ENCODE measurements around the gene AREG.

The AREG gene

DNA sequence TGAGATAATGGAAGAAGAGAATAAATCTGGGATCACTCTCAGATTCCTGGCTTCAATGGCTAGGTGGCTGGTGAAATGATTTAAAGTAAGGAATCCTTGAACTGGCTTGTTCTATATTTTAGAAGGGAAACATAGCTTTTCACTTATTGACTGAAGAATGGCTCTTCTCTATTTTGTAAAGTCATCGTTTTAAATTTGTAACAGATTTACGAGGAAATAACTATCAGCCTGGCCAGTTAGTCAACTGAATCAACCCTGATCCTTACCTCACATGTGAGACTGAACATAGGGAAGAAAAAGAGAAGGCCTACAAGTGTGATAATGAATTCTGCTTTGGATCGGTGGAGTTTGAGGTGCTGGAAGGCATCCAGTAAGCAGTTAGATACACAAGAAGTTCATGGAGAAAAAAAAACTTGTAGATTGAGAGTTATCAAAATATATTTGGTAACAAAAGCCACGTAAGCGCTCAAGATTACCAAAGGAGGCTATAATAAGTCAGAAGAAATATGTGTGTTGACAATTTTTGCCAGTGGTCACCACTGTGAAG is 12.0 kb downstream of the AREG start:
- no peak overlapping the region for H3K14ac ChIP-seq (ENCODE audit: low read length)
- no peak overlapping the region for H3K4me3 ChIP-seq (ENCODE audit: low read length in 2 of 2)
- H2AFZ ChIP-seq (ENCODE audit: low read length): no peak overlapping the region
- no peak overlapping the region for H2BK120ac ChIP-seq (ENCODE audit: low read depth, low read length)
- H3K4ac ChIP-seq (ENCODE audit: low read length): no peak overlapping the region
- H2BK5ac ChIP-seq (ENCODE audit: low read length): no peak overlapping the region
- H3K18ac ChIP-seq (ENCODE audit: low read length): no peak overlapping the region
- H3K27me3 ChIP-seq (ENCODE audit: control insufficient read depth in 3 of 3, insufficient read depth in 3 of 3, low read depth in 1 of 3, low read length in 3 of 3): no peaks in the 10 kb centered on the region
- no peak overlapping the region for H3K23ac ChIP-seq (ENCODE audit: low read depth, low read length, poor library complexity)
- H3K9ac ChIP-seq (ENCODE audit: low read depth, low read length, poor library complexity): no peak overlapping the region
- H4K8ac ChIP-seq (ENCODE audit: low read depth, low read length): no peak overlapping the region
- H3K36me3 ChIP-seq (replicated peaks in 1 of 2; ENCODE audit: control insufficient read depth in 2 of 2, insufficient read depth in 2 of 2, low read length in 2 of 2): no peaks in the 10 kb centered on the region
- no peak overlapping the region for H3K4me2 ChIP-seq (ENCODE audit: insufficient read depth, low read length, poor library complexity, severe bottlenecking)
- no peak overlapping the region for H4K91ac ChIP-seq (ENCODE audit: low read depth, low read length, poor library complexity)
- no peak overlapping the region for H2AK5ac ChIP-seq (ENCODE audit: low read depth, low read length)
- no peak overlapping the region for H2BK12ac ChIP-seq (ENCODE audit: low read length)
- H3K9me3 ChIP-seq (replicated peaks in 1 of 2; ENCODE audit: control insufficient read depth in 2 of 2, insufficient read depth in 1 of 2, low read depth in 1 of 2, low read length in 2 of 2): no peaks in the 10 kb centered on the region
- WGBS, 2 donors (ENCODE audit: extremely low coverage in 2 of 2, insufficient read length in 2 of 2, insufficient replicate concordance in 1 of 2): no CpG with 5 or more reads among the region's 5 CpGs
- no peaks in the 10 kb centered on the region for H3K4me1 ChIP-seq (ENCODE audit: control insufficient read depth in 2 of 2, insufficient read depth in 1 of 2, low read depth in 1 of 2, low read length in 2 of 2)
- no peaks in the 10 kb centered on the region for H3K79me1 ChIP-seq (ENCODE audit: low read depth, low read length)
- no peak for DNase-seq (ENCODE audit: low spot score)
- H2BK15ac ChIP-seq (ENCODE audit: low read length): no peak overlapping the region
- H3K27ac ChIP-seq (replicated peaks; ENCODE audit: low read length): no peak overlapping the region

DNA sequence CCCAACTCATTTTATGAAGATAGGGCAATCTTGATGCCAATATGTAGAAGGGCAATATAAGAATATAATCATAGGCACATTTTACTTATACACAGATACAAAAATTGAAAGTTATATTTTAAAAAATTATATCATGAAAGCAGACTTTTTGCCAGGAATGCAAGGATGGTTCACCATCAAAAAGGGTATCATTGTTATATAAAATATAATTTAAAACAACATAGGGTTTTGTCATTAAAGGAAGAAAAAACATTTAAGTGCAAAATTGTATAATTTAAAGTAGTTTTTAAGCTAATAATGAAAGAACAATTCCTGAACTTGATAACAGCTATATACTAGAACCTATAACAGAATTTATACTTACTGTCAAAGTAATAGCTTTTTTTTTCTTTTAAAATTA is 15.9 kb downstream of the AREG start:
- H2BK15ac ChIP-seq (ENCODE audit: low read length): no peak overlapping the region
- H4K8ac ChIP-seq (ENCODE audit: low read depth, low read length): no peak overlapping the region
- no peaks in the 10 kb centered on the region for H3K27me3 ChIP-seq (ENCODE audit: control insufficient read depth in 3 of 3, insufficient read depth in 3 of 3, low read depth in 1 of 3, low read length in 3 of 3)
- H3K79me1 ChIP-seq (ENCODE audit: low read depth, low read length): no peaks in the 10 kb centered on the region
- DNase-seq (ENCODE audit: low spot score): no peak
- no peak overlapping the region for H3K14ac ChIP-seq (ENCODE audit: low read length)
- H2AFZ ChIP-seq (ENCODE audit: low read length): no peak overlapping the region
- H2BK120ac ChIP-seq (ENCODE audit: low read depth, low read length): no peak overlapping the region
- no peak overlapping the region for H3K4me3 ChIP-seq (ENCODE audit: low read length in 2 of 2)
- H2AK5ac ChIP-seq (ENCODE audit: low read depth, low read length): no peak overlapping the region
- no peak overlapping the region for H3K18ac ChIP-seq (ENCODE audit: low read length)
- no peaks in the 10 kb centered on the region for H3K36me3 ChIP-seq (replicated peaks in 1 of 2; ENCODE audit: control insufficient read depth in 2 of 2, insufficient read depth in 2 of 2, low read length in 2 of 2)
- no peak overlapping the region for H3K9ac ChIP-seq (ENCODE audit: low read depth, low read length, poor library complexity)
- no peak overlapping the region for H3K4me2 ChIP-seq (ENCODE audit: insufficient read depth, low read length, poor library complexity, severe bottlenecking)
- H3K27ac ChIP-seq (replicated peaks; ENCODE audit: low read length): no peak overlapping the region
- H2BK12ac ChIP-seq (ENCODE audit: low read length): no peak overlapping the region
- no peak overlapping the region for H3K23ac ChIP-seq (ENCODE audit: low read depth, low read length, poor library complexity)
- H2BK5ac ChIP-seq (ENCODE audit: low read length): no peak overlapping the region
- no peak overlapping the region for H3K4ac ChIP-seq (ENCODE audit: low read length)
- no peak overlapping the region for H4K91ac ChIP-seq (ENCODE audit: low read depth, low read length, poor library complexity)
- H3K4me1 ChIP-seq (ENCODE audit: control insufficient read depth in 2 of 2, insufficient read depth in 1 of 2, low read depth in 1 of 2, low read length in 2 of 2): no peaks in the 10 kb centered on the region
- no peaks in the 10 kb centered on the region for H3K9me3 ChIP-seq (replicated peaks in 1 of 2; ENCODE audit: control insufficient read depth in 2 of 2, insufficient read depth in 1 of 2, low read depth in 1 of 2, low read length in 2 of 2)

DNA sequence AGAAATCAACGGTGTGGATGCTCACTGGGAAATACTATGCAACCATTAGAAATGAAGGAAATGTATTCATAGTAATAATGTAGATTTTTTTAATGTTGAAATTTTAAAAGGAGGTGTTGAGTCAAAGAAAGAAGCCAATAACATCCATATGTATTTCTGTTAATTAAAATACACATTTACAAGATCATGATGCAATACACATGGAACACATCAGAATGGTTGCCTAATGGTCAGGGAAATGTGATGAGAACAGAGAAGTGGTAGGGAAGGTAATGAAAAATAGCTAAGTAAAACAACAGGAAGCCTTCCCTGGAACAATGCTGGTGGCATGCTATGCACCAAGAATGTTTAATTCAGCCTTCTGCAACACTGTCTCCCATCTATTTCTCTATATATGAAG is 18.2 kb downstream of the AREG start:
- H3K9me3 ChIP-seq (replicated peaks in 1 of 2; ENCODE audit: control insufficient read depth in 2 of 2, insufficient read depth in 1 of 2, low read depth in 1 of 2, low read length in 2 of 2): no peaks in the 10 kb centered on the region
- no peak overlapping the region for H2BK15ac ChIP-seq (ENCODE audit: low read length)
- no peak overlapping the region for H2AK5ac ChIP-seq (ENCODE audit: low read depth, low read length)
- H2BK12ac ChIP-seq (ENCODE audit: low read length): no peak overlapping the region
- H3K9ac ChIP-seq (ENCODE audit: low read depth, low read length, poor library complexity): no peak overlapping the region
- DNase-seq (ENCODE audit: low spot score): no peak
- H3K4me1 ChIP-seq (ENCODE audit: control insufficient read depth in 2 of 2, insufficient read depth in 1 of 2, low read depth in 1 of 2, low read length in 2 of 2): no peaks in the 10 kb centered on the region
- H3K36me3 ChIP-seq (replicated peaks in 1 of 2; ENCODE audit: control insufficient read depth in 2 of 2, insufficient read depth in 2 of 2, low read length in 2 of 2): no peaks in the 10 kb centered on the region
- no peaks in the 10 kb centered on the region for H3K79me1 ChIP-seq (ENCODE audit: low read depth, low read length)
- no peak overlapping the region for H4K91ac ChIP-seq (ENCODE audit: low read depth, low read length, poor library complexity)
- H3K23ac ChIP-seq (ENCODE audit: low read depth, low read length, poor library complexity): no peak overlapping the region
- no peak overlapping the region for H3K27ac ChIP-seq (replicated peaks; ENCODE audit: low read length)
- H2BK120ac ChIP-seq (ENCODE audit: low read depth, low read length): no peak overlapping the region
- no peak overlapping the region for H3K4me3 ChIP-seq (ENCODE audit: low read length in 2 of 2)
- H3K18ac ChIP-seq (ENCODE audit: low read length): no peak overlapping the region
- no peak overlapping the region for H4K8ac ChIP-seq (ENCODE audit: low read depth, low read length)
- H2AFZ ChIP-seq (ENCODE audit: low read length): no peak overlapping the region
- H3K4ac ChIP-seq (ENCODE audit: low read length): no peak overlapping the region
- no peak overlapping the region for H2BK5ac ChIP-seq (ENCODE audit: low read length)
- no CpG with 5 or more reads among the region's 1 CpG for WGBS, 2 donors (ENCODE audit: extremely low coverage in 2 of 2, insufficient read length in 2 of 2, insufficient replicate concordance in 1 of 2)
- no peaks in the 10 kb centered on the region for H3K27me3 ChIP-seq (ENCODE audit: control insufficient read depth in 3 of 3, insufficient read depth in 3 of 3, low read depth in 1 of 3, low read length in 3 of 3)
- H3K14ac ChIP-seq (ENCODE audit: low read length): no peak overlapping the region
- H3K4me2 ChIP-seq (ENCODE audit: insufficient read depth, low read length, poor library complexity, severe bottlenecking): no peak overlapping the region

DNA sequence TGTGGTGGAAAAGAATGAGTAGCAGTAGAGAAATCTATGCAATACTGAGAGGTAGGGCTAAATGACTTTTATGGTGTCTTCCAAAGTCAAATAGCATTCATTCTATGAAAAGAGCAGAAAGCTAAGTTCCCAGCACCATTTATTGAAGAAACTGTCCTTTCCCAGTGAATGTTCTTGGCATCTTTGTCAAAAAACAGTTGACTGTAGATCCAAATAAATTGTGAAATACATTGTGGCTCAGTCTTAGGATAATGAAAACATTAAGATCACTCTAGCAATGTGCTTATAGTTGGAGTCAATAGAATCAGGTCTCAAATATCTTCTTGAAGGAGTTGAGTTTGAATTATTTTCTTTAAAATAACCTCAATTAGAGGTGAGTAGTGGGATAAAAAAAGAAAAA is 19.4 kb downstream of the AREG start:
- no peak overlapping the region for H3K27ac ChIP-seq (replicated peaks; ENCODE audit: low read length)
- H3K4me3 ChIP-seq (ENCODE audit: low read length in 2 of 2): no peak overlapping the region
- no peak overlapping the region for H3K23ac ChIP-seq (ENCODE audit: low read depth, low read length, poor library complexity)
- no peaks in the 10 kb centered on the region for H3K4me1 ChIP-seq (ENCODE audit: control insufficient read depth in 2 of 2, insufficient read depth in 1 of 2, low read depth in 1 of 2, low read length in 2 of 2)
- H2AK5ac ChIP-seq (ENCODE audit: low read depth, low read length): no peak overlapping the region
- H4K8ac ChIP-seq (ENCODE audit: low read depth, low read length): no peak overlapping the region
- no peaks in the 10 kb centered on the region for H3K36me3 ChIP-seq (replicated peaks in 1 of 2; ENCODE audit: control insufficient read depth in 2 of 2, insufficient read depth in 2 of 2, low read length in 2 of 2)
- no peak overlapping the region for H3K9ac ChIP-seq (ENCODE audit: low read depth, low read length, poor library complexity)
- DNase-seq (ENCODE audit: low spot score): no peak
- H2BK5ac ChIP-seq (ENCODE audit: low read length): no peak overlapping the region
- no peak overlapping the region for H3K4ac ChIP-seq (ENCODE audit: low read length)
- H3K79me1 ChIP-seq (ENCODE audit: low read depth, low read length): no peaks in the 10 kb centered on the region
- H3K18ac ChIP-seq (ENCODE audit: low read length): no peak overlapping the region
- H3K14ac ChIP-seq (ENCODE audit: low read length): no peak overlapping the region
- no peaks in the 10 kb centered on the region for H3K9me3 ChIP-seq (replicated peaks in 1 of 2; ENCODE audit: control insufficient read depth in 2 of 2, insufficient read depth in 1 of 2, low read depth in 1 of 2, low read length in 2 of 2)
- no peak overlapping the region for H2BK15ac ChIP-seq (ENCODE audit: low read length)
- no peak overlapping the region for H4K91ac ChIP-seq (ENCODE audit: low read depth, low read length, poor library complexity)
- H2BK12ac ChIP-seq (ENCODE audit: low read length): no peak overlapping the region
- no peak overlapping the region for H3K4me2 ChIP-seq (ENCODE audit: insufficient read depth, low read length, poor library complexity, severe bottlenecking)
- H3K27me3 ChIP-seq (ENCODE audit: control insufficient read depth in 3 of 3, insufficient read depth in 3 of 3, low read depth in 1 of 3, low read length in 3 of 3): no peaks in the 10 kb centered on the region
- no peak overlapping the region for H2BK120ac ChIP-seq (ENCODE audit: low read depth, low read length)
- H2AFZ ChIP-seq (ENCODE audit: low read length): no peak overlapping the region

Data from neuronal stem cell (in vitro differentiated cells).